Fibroblast of skin of left quadriceps (primary cell): ENCODE results near the gene TERC.
A peak's percentile ranks its signal among the peaks of the same experiment; 100 is the strongest.

Experiments used
- DNase-seq, 2 experiments: peaks; one replicate each; pipeline ENCODE4 v3.0.0-alpha.2; 2013; ENCODE audit warnings: low read depth in 2 of 2

The TERC gene

DNA sequence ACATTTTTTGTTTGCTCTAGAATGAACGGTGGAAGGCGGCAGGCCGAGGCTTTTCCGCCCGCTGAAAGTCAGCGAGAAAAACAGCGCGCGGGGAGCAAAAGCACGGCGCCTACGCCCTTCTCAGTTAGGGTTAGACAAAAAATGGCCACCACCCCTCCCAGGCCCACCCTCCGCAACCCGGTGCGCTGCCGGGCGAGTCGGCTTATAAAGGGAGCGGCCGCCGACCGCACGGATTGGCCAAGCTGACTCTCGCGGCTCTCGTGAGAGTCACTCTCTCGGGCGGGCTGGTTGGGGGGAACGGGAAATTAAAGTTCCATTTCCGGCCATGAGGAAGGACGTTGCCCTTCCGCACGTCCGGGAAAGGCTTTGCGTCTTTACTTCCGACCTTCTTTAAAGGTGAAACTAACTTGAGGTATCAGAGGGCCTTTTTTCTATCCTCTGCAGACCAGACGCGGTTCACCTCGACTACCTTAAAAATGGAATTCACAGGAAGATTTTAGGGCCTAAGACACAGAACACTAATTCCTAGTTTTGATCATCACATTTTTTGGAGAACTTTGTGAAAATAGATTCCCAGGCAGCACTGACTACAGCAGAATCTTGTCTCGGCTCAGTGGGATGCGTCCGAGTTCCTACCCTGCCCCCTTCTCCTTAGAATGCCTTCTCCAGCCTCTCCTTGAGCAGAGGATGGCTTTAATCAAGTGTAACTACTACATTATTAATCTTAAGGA lies at the start of gene TERC:
TERC (minus strand) TSS at position 179 of the 731 bp plus-strand sequence.
- DNase-seq, result peak; percentile 81 to 85

- no peak for DNase-seq
Measured at GRCh38 chr3:169813757-169814517, 49.1 kb upstream of the TERC start.

- DNase-seq, result no peak
Measured at GRCh38 chr3:169813278-169813677, 48.4 kb upstream of the TERC start.

GRCh38 chr3:169812332-169813235 lies 47.7 kb upstream of the TERC start, which contains the start of the genes LRRC34 and LRRIQ4:
TSS of gene LRRC34 (minus strand) at chr3:169812904. CDS start at chr3:169812548, 356 bp downstream.
TSS of gene LRRIQ4 (plus strand) at chr3:169812870. CDS start at chr3:169821922, 9,052 bp downstream.
- DNase-seq, result peak in 1 of 2 experiments; percentile 33

DNA sequence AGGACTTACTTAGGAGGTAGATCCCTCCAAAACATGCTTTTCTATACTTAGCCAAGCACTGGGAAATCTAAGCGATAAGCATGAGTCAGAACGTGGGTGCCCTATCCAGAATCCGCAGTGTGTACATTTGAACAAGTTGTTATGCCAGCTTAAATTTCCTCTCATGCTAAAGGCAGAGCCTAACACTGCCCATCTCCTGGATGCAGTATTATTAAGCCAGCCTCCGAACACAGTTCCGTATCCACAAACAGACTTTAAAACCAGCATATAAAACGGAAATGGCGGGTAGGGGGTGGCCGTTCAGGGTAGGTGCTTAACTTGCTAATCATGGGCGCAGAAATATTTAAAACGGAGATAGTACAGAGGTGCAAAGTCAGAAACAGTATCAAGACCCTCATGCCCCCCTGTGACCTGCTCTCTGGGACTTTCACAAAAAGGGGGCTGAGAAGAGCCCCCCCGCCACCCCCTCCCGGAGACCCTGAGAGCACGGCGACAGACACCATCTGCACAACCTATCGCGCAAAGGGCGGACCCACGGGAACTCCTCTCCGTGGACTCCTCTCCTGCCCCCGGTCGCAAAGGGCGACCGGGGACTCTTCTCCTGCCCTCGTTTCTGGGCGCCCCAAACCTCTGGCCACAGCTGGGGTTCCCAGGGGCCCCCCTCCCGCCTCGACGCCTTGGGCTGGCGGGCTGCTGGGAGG lies 46.9 kb upstream of the TERC start:
- DNase-seq, result peak in 1 of 2 experiments; percentile 26

DNA sequence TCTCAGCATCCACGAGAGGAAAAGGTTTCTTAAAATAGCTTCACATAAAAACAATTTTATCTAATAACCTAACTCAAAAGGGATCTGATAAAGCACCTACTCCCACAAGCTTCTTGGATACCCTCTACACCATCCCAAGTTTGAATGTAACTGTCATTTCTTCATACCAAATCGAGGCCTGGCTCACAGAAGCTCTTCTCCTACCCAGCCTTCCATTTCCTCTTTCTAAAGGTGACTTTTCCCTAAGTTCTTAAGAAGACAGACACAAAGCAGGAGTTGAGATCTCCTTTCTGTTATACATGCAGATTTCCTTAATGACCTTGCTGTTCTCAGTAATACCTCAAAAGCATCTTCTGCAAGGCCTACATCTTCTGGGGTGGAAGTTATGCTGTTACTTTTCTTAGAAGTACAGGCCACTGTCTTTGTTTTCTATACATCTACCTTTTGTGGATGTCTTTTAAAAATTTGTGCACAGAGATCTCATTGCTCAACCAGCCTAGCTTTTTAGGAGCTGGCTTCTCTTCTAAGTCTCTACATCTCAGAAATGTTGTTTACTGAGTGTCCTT lies 44.5 kb upstream of the TERC start:
- no peak for DNase-seq

GRCh38 chr3:169804681-169805080 lies 39.8 kb upstream of the TERC start:
- no peak for DNase-seq

GRCh38 chr3:169792359-169792758 lies 27.5 kb upstream of the TERC start:
- no peak for DNase-seq

DNA sequence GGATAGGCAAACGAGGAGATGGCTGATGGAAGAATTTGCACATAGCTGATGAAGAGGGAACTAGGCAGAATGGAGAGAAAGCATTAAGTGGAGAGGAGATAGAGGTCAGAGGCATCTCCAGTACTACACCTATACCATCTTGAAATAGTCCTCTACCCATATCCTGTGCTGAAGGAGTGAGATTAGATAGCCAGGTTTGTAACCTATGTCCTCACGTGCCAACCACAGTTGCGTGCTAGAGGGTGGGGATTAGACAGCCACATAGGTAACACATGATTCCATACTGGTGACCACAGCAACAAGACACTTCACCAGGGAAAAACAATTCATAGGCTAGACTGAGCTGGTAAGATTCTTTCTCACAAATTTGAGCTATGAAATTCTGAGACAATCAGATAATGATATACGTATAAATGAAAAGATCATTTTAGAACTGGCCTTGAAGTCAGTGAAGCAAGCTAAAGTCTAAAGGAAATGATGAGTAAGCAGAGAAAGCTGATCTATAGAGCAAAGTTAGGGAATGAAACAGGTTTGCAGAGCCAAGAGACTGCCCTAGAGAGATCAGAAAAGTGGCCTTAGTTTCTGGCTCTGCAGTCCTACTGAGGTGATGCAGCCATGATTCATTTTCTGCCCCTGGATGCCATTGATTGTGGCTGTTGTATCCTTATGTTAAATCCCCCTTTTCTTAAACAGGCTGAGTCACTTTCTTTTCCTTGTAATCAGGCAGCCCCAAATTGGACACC lies 26.0 kb upstream of the TERC start:
- DNase-seq, result no peak

DNA sequence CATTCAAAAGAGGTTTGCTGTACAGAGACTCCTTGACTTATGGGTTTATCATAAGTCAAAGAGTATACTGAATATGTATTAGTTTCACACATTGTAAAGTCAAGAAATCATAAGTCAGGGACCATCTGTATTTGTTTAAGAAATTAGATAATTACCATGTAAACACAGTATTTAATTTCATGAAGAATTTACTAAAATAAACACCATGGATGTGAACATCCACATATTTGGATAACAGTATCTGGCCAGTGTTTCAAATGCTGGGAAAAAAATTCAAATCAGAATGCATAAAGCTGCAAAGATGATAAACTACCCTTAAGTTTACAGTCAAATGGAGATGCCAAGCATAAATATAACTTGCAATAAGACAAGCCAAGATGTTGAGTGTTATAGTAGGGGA lies 25.4 kb upstream of the TERC start:
- no peak for DNase-seq

- DNase-seq, result no peak
Measured at GRCh38 chr3:169787791-169788190, 22.9 kb upstream of the TERC start.

DNA sequence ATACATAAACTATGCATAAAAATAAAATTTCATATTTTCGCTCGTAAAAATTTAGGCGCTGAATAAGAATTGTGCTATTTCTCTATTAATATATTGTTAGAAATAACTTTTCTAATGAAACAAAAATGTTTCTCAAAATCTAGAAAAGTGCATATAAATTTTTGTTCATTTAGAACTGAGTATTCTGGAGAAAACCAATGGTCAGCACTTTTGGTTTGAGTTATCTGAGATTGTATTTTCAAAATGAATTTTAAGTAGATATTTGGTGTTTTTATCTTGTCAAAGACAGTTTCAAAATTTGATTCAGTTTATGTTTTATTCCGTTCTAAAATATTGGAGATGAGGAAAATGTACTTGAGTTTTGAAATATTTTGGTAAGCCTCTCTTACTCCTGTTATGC lies 22.3 kb upstream of the TERC start:
- no peak for DNase-seq

GRCh38 chr3:169781209-169781855 lies 16.5 kb upstream of the TERC start:
- DNase-seq, result no peak

GRCh38 chr3:169780742-169781141 lies 15.9 kb upstream of the TERC start:
- no peak for DNase-seq

- DNase-seq, result no peak
Measured at GRCh38 chr3:169777822-169778221, 13.0 kb upstream of the TERC start.

GRCh38 chr3:169774186-169774585 lies 9.3 kb upstream of the TERC start:
- no peak for DNase-seq

- DNase-seq, result peak in 1 of 2 experiments; percentile 66
Measured at GRCh38 chr3:169772897-169773816, 8.3 kb upstream of the TERC start, which contains the start of gene MYNN. TSS of gene MYNN (plus strand) at chr3:169773396. CDS start at chr3:169774296, 900 bp downstream.

GRCh38 chr3:169772305-169772896 lies 7.5 kb upstream of the TERC start:
- DNase-seq, result peak in 1 of 2 experiments; percentile 62
